Measurements from ENCODE around the gene TIGD2. TPM values are rescaled to one million over a fixed set of nuclear protein-coding genes. Genes with fewer than 3 reads are reported as not detected.

The TIGD2 gene
- total and polyA plus RNA-seq, 9 of the 15 experiments (the other 6 are each of a cell fraction or from before 2014, with no cell fraction given) = 3.6 to 15.0 (median 9.8) TPM

- no peaks in the 10 kb centered on the region for H4K20me1 ChIP-seq (replicated peaks; ENCODE audit: control insufficient read depth, insufficient read depth, low read length)
- ChIA-PET POLR2A (no interaction called here), CTCF (ENCODE audit: low intra/inter-chr PET ratio) (no interaction called here)
- DNase-seq (ENCODE audit: extremely low read depth in 1 of 4, low spot score in 3 of 4) (no peak), FAIRE-seq (no peak), ATAC-seq (no peak)
- H3K36me3 ChIP-seq (ENCODE audit: control insufficient read depth, insufficient read depth, low read length) = no peaks in the 10 kb centered on the region
- intact Hi-C loops (cut with micrococcal nuclease) = no loop called here
- H3K9me3 ChIP-seq (replicated peaks; ENCODE audit: control insufficient read depth, insufficient read depth, low read depth, low read length) = peaks cover 6% of the 10 kb centered on the region
- TF ChIP-seq MITF (IDR thresholded peaks at IDR 0.05) = no peak
- no peak for TF ChIP-seq ZNF280B (CRISPR knock-in tag; IDR thresholded peaks at IDR 0.05)
- no peak for TF ChIP-seq TOE1 (IDR thresholded peaks at IDR 0.05; ENCODE audit: borderline replicate concordance)
- no peak for TF ChIP-seq TOE1 (CRISPR knock-in tag; IDR thresholded peaks at IDR 0.05; ENCODE audit: borderline replicate concordance, low read depth)
- TF ChIP-seq ARID2 (IDR thresholded peaks at IDR 0.05) = no peak
- TF ChIP-seq ZKSCAN1 (IDR thresholded peaks at IDR 0.05; ENCODE audit: low read depth, low read length) = no peak
- TF ChIP-seq ARID1B (IDR thresholded peaks at IDR 0.05) = no peak
- TF ChIP-seq PHTF2 (CRISPR knock-in tag; IDR thresholded peaks at IDR 0.05) = no peak
- no peak for TF ChIP-seq ZNF316 (IDR thresholded peaks at IDR 0.05)
- no peaks in the 10 kb centered on the region for H3K79me2 ChIP-seq (ENCODE audit: control insufficient read depth, insufficient read depth, low read length)
- H3K27ac ChIP-seq (ENCODE audit: extremely low read depth, low read depth, low read length) = no peak overlapping the region
- H3K27me3 ChIP-seq (ENCODE audit: control insufficient read depth in 2 of 2, insufficient read depth in 2 of 2, low read length in 2 of 2) = peaks cover 0 to under 1% of the 10 kb centered on the region in 2 experiments; a peak in 1 of 5 replicates
- BruUV-seq (replicated peaks) = no TSS peak
- no peak overlapping the region for H2AFZ ChIP-seq (ENCODE audit: low read depth, low read length)
- no peaks in the 10 kb centered on the region for H3K9me1 ChIP-seq (ENCODE audit: control insufficient read depth, insufficient read depth, low read length)
- no peak overlapping the region for H3K4me2 ChIP-seq (ENCODE audit: insufficient read depth, low read length)
- no peak overlapping the region for H3K4me3 ChIP-seq
- no peaks in the 10 kb centered on the region for H3K4me1 ChIP-seq (replicated peaks in 1 of 2; ENCODE audit: control insufficient read depth in 2 of 2, insufficient read depth in 2 of 2, low read length in 2 of 2)
- H3K9ac ChIP-seq (ENCODE audit: insufficient read depth in 1 of 2, low read depth in 2 of 2, low read length in 2 of 2) = no peak overlapping the region
- in situ Hi-C loops (cut with MboI) = no loop called here
Observed at GRCh38 chr4:89077761-89078160, 33.6 kb upstream of the TIGD2 start.
